SU-DHL-6 (cell line): ENCODE measurements around the gene TMEM129.

Experiments used
- EZH2phosphoT487 ChIP-seq: fragments of 200-600 bp; sonication (generic), shearing (Covaris generic); conservative IDR thresholded peaks from 2 replicates; pipeline ENCODE4 v1.6.1; 2018; ENCODE audit warnings: mild to moderate bottlenecking, antibody characterized with exemption, low read length, moderate library complexity, mixed read lengths
- TF ChIP-seq, protein P1 (sequence below): fragments of 200-600 bp; sonication (generic); IDR thresholded peaks from one replicate; pipeline ENCODE4 v1.5.1; 2017; ENCODE audit warnings: antibody characterized with exemption, mild to moderate bottlenecking, low read length, moderate library complexity; ENCODE audit not compliant: insufficient read depth, poor library complexity, severe bottlenecking

DNA sequence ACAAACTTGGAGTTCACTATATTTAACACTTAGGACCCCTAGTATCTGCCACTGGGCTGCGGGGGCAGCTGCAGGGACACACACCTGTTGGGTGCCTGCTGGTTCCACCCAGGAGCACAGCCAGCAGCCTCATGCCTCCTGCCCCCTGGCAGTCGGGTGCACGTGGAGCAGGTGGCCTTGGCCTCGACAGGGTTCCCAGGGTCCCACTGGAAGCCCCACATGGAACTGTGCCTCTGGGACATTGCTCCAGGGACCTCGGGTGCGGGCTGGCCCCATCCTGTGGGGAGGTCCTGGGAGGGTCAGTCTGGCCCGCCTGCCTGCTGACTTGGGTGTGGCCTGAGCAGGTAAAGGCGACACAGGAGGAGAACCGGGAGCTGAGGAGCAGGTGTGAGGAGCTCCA is 18.2 kb upstream of the TMEM129 start:
- TF ChIP-seq, protein P1, sequence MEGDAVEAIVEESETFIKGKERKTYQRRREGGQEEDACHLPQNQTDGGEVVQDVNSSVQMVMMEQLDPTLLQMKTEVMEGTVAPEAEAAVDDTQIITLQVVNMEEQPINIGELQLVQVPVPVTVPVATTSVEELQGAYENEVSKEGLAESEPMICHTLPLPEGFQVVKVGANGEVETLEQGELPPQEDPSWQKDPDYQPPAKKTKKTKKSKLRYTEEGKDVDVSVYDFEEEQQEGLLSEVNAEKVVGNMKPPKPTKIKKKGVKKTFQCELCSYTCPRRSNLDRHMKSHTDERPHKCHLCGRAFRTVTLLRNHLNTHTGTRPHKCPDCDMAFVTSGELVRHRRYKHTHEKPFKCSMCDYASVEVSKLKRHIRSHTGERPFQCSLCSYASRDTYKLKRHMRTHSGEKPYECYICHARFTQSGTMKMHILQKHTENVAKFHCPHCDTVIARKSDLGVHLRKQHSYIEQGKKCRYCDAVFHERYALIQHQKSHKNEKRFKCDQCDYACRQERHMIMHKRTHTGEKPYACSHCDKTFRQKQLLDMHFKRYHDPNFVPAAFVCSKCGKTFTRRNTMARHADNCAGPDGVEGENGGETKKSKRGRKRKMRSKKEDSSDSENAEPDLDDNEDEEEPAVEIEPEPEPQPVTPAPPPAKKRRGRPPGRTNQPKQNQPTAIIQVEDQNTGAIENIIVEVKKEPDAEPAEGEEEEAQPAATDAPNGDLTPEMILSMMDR = no peak
- no peak for TF ChIP-seq EZH2phosphoT487
